Effector memory CD8-positive, alpha-beta T cell (primary cell): ENCODE measurements around the gene HSD17B12.
A peak's percentile ranks its signal among the peaks of the same experiment; 100 is the strongest.

ENCODE experiments used
- ATAC-seq: fragments of 150-1000 bp; cut with Tn5 transposase; replicated peaks from 2 replicates; pipeline ENCODE4 v1.10.0; 2021; ENCODE audit warnings: mild to moderate bottlenecking, moderate library complexity
- DNase-seq, 3 experiments: peaks; one replicate each; pipeline ENCODE4 v3.0.0; 2021
- H3K27ac Mint-ChIP-seq, 2 donors: one replicate each; pipeline ENCODE4 v1.8.0; 2022; ENCODE audit warnings: mild to moderate bottlenecking in 2 of 2, mixed read lengths in 2 of 2, moderate library complexity in 2 of 2
- H3K27me3 Mint-ChIP-seq, 2 donors: one replicate each; pipeline ENCODE4 v1.8.0; 2022; ENCODE audit warnings: mixed read lengths in 2 of 2
- H3K36me3 Mint-ChIP-seq: one replicate; pipeline ENCODE4 v1.8.0; 2022; ENCODE audit warnings: mild to moderate bottlenecking, moderate library complexity, mixed read lengths; ENCODE audit not compliant: insufficient read depth
- H3K4me1 Mint-ChIP-seq, 2 donors: one replicate each; pipeline ENCODE4 v1.8.0; 2022; ENCODE audit warnings: low read depth in 2 of 2, mixed read lengths in 2 of 2
- H3K4me3 Mint-ChIP-seq, 2 donors: one replicate each; pipeline ENCODE4 v1.8.0; 2022; ENCODE audit warnings: mild to moderate bottlenecking in 2 of 2, mixed read lengths in 2 of 2, moderate library complexity in 2 of 2
- H3K9me3 Mint-ChIP-seq, 2 donors: one replicate each; pipeline ENCODE4 v1.8.0; 2022; ENCODE audit warnings: mixed read lengths in 2 of 2

Gene HSD17B12

DNA sequence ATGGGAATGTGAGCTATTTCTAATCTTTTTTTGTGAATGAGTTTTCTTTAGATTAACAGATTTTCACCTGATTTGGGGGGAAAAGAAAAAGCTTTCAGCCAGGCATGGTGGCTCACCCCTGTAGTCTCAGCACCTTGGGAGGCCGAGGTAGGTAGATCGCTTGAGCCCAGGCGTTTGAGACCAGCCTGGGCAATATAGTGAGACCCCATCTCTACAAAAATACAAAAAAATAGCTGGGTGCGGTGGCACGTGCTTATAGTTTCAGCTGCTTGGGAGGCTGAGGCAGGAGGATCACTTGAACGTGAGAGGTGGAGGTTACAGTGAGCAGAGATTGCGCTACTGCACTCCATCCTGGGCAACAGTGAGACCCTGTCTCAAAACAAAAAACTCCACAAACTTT is 92.2 kb downstream of the HSD17B12 start:
- H3K9me3 Mint-ChIP-seq = no peaks in the 10 kb centered on the region
- no peaks in the 10 kb centered on the region for H3K36me3 Mint-ChIP-seq
- H3K4me3 Mint-ChIP-seq = no peak overlapping the region
- DNase-seq (no peak), ATAC-seq (no peak)
- H3K4me1 Mint-ChIP-seq = no peaks in the 10 kb centered on the region
- H3K27ac Mint-ChIP-seq = no peak overlapping the region
- no peaks in the 10 kb centered on the region for H3K27me3 Mint-ChIP-seq

DNA sequence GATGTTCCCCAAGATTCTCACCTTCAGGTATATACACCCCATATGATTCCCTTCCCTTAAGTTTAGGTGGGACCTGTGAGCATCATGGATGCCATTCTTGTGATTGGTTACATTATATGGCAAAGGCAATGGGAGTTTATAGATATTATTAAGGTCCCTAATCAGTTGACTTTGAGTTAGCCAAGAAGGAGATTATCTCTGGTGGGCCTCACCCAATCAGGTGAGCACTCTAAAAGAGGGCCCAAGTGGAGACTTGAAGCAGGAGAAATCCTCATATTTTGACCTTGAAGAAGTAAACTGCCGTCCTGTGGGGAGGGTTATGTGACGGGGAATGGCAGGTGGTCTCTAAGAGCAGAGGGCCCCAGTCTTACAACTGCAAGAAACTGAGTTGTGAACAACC is 94.2 kb downstream of the HSD17B12 start:
- H3K36me3 Mint-ChIP-seq = no peaks in the 10 kb centered on the region

DNA sequence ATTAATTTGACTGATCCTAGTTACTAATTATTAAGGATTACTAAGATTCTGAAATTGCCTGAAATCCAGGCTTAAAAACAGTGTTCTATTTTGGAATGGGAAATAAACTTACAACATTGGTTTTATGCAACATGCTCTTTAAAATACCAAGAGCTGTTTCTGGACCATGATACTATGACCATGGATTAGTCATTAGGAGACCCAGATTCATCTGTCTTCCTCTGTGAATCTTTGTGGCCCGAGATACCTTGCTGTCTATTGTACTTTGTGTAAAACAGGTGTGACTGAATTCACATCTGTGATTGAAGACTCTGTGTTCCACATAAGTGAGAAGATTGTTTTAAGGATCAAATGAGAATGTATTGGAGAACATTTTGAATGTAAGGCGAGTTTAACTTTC is 98.8 kb downstream of the HSD17B12 start:
- Mint-ChIP-seq H3K27ac (no peak overlapping the region), H3K9me3 (peaks cover 4 to 10% of the 10 kb centered on the region in 2 donors), H3K4me3 (no peak overlapping the region), H3K36me3 (no peaks in the 10 kb centered on the region), H3K4me1 (no peaks in the 10 kb centered on the region), H3K27me3 (no peaks in the 10 kb centered on the region)
- DNase-seq (no peak), ATAC-seq (no peak)

More for the DNA sequence above, 94.2 kb downstream of the HSD17B12 start:
- Mint-ChIP-seq H3K27me3 (no peaks in the 10 kb centered on the region), H3K27ac (no peak overlapping the region), H3K9me3 (no peaks in the 10 kb centered on the region), H3K4me1 (no peaks in the 10 kb centered on the region), H3K4me3 (no peak overlapping the region)
- ATAC-seq (no peak), DNase-seq (no peak)

DNA sequence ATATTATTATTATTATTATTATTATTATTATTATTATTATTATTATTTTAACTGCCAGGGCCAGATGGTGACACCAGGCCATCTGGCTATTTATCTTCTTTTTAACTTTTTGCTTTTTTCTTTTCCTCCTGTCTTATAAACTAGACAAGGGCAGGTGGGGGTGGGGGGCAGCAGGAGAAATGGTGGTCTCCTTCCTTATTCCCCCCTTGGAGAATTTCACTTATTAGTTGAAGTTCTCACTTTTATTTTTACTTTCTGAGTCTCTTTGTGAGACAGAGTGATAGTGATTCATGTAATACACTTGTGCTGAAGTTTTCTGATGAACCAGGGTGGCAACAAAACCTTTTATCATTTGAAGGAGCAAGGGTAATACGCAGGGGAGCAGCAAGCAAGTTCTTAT is 103.8 kb downstream of the HSD17B12 start:
- H3K4me3 Mint-ChIP-seq = no peak overlapping the region
- no peaks in the 10 kb centered on the region for H3K4me1 Mint-ChIP-seq
- H3K36me3 Mint-ChIP-seq = no peaks in the 10 kb centered on the region
- no peak overlapping the region for H3K27ac Mint-ChIP-seq
- peaks cover 6 to 11% of the 10 kb centered on the region in 2 donors for H3K9me3 Mint-ChIP-seq
- no peaks in the 10 kb centered on the region for H3K27me3 Mint-ChIP-seq
- no peak for DNase-seq
- ATAC-seq = no peak

DNA sequence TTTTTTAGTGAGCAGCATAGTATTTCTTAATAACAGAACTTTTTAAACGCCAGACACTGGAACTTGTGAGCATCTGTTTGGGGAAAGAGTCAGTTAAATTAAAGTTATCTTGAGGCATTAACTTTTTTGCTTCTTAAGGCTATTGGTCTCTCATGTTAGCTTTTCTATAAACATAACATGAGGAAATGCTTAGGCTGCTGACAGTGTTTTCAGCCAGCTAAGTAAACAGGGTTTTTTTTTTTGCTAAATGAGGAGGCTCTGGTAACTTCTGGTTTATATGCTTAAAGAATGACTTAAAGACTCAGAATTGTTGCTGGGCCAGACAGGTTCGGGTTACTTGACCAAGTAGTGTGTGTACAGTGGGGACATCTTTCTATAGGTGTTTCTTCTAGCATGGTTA is 104.3 kb downstream of the HSD17B12 start:
- Mint-ChIP-seq H3K4me3 (no peak overlapping the region), H3K9me3 (peaks cover 6 to 11% of the 10 kb centered on the region in 2 donors), H3K27ac (no peak overlapping the region), H3K36me3 (no peaks in the 10 kb centered on the region), H3K27me3 (no peaks in the 10 kb centered on the region), H3K4me1 (no peaks in the 10 kb centered on the region)
- DNase-seq = no peak
- no peak for ATAC-seq

DNA sequence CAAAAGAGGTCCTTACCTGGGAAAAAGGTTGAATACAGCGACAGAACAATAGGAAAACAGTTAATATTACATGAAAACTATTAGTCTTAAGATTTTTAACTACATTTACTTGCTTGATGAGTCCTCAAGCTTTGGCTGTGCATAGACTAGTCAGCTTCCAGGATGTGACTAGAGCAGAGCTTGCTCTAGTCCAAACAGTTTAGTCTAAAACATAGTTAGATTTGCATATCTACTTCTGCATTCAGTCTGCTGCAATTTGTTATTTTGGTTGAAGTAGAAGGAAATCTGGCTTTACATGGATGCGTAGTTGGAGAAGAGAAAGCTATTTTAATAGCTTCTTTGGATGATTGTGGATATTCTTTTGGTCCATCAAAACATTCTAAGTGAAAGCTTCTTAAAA is 104.8 kb downstream of the HSD17B12 start:
- H3K4me3 Mint-ChIP-seq = no peak overlapping the region
- DNase-seq (no peak), ATAC-seq (no peak)
- H3K27me3 Mint-ChIP-seq = no peaks in the 10 kb centered on the region
- H3K27ac Mint-ChIP-seq = no peak overlapping the region
- H3K4me1 Mint-ChIP-seq = no peaks in the 10 kb centered on the region
- peaks cover 6 to 11% of the 10 kb centered on the region in 2 donors for H3K9me3 Mint-ChIP-seq
- H3K36me3 Mint-ChIP-seq = peaks cover 1% of the 10 kb centered on the region

DNA sequence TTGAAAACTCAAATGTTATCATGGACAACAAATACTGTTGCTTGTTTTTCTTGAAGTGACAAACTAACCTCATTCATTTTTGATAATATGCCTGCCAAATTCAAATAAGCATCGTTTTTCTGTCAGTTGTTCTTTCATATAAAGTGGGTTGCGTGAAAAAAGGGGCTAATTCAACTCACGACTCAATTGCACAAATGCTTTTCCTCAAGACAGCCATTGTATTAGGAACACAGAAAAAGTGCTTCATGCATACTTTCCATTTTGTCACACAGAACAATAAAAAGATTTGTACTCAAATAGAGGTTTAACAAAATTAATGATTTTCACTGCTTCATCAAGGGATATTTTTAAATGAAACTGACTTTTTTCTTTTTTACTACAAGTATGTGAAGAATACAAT is 105.5 kb downstream of the HSD17B12 start:
- DNase-seq (no peak), ATAC-seq (no peak)
- peaks cover 5% of the 10 kb centered on the region for H3K36me3 Mint-ChIP-seq
- H3K9me3 Mint-ChIP-seq = peaks cover 8 to 11% of the 10 kb centered on the region in 2 donors
- H3K27ac Mint-ChIP-seq = no peak overlapping the region
- H3K4me1 Mint-ChIP-seq = no peaks in the 10 kb centered on the region
- no peak overlapping the region for H3K4me3 Mint-ChIP-seq
- H3K27me3 Mint-ChIP-seq = no peaks in the 10 kb centered on the region

DNA sequence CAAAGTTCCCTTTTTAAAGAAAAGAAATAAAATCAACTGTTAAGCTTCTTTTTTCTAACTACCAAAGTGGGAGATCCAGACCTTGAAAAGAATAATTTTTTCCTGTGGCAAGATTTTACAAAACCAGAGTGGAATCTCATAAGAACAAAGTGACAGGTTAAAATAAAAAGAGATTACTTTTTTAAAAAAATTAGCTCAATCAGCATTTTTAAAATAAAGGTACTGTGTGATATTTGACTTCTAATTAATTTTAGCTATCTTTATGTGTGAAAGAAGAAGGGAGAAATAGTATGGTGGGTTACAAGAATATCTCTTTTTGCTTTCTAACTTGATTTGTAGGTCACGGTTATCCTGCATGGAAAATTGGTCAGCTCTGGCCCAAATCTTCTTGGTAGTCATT is 107.3 kb downstream of the HSD17B12 start:
- Mint-ChIP-seq H3K36me3 (peaks cover 5% of the 10 kb centered on the region), H3K27ac (no peak overlapping the region), H3K4me1 (no peaks in the 10 kb centered on the region), H3K9me3 (peaks cover 8 to 11% of the 10 kb centered on the region in 2 donors), H3K4me3 (no peak overlapping the region), H3K27me3 (no peaks in the 10 kb centered on the region)
- ATAC-seq = no peak
- no peak for DNase-seq

DNA sequence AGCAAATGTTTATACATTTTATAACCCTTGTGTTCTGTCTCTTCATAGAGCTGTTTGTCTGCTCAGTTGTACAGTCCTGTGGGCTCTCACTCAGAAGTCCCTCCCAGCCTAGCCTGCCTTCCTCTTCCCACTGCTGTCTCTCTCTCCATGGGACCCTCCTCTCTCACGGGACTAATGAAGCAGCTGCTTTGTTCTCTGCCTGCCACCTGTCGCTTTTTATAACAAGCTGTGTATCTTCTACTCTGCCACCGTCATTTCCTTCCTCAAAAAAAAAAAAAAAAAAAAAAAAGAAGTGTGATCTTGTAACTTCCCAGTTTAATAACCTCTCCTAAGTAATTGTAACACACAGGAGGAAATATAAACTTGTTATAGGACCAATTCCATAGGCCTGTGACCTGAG is 107.9 kb downstream of the HSD17B12 start:
- no peak for DNase-seq
- no peak overlapping the region for H3K4me3 Mint-ChIP-seq
- ATAC-seq = no peak
- H3K27me3 Mint-ChIP-seq = no peaks in the 10 kb centered on the region
- H3K9me3 Mint-ChIP-seq = peaks cover 8 to 10% of the 10 kb centered on the region in 2 donors
- H3K36me3 Mint-ChIP-seq = peaks cover 5% of the 10 kb centered on the region
- H3K27ac Mint-ChIP-seq = peak overlapping the region in 1 of 2 donors; percentile 60
- H3K4me1 Mint-ChIP-seq = no peaks in the 10 kb centered on the region

DNA sequence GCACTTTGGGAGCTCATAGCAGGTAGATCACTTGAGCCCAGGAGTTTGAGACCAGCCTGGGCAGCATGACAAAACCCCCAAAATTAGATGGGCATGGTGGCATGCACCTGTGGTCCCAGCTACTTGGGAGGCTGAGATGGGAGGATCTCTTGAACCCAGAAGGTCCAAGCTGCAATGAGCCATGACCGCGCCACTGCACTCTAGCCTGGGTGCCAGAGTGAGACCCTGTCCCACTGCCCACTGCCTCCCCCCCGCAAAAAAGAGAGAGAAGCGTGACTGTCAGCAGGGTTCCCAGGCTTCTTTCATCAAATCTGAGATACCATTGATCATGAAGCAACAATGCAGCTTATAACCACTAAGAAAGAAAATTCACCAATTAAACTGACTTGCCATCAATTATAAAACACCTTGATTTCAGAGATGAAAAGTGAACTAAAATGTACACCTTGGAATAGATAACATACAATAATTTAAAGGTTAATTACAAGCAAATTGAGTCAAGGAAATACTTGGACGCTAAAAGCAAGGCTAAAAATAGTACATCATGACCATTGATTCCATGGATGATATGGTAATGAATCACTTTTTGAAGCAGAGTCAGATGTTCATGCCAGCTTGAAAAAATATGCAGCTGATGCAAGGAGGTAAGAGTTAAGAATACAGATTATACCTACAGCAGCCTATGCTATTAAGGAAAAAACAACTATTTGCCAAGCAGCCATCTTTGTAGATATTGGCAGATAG is 109.3 kb downstream of the HSD17B12 start:
- Mint-ChIP-seq H3K36me3 (peaks cover 5% of the 10 kb centered on the region), H3K27me3 (no peaks in the 10 kb centered on the region), H3K4me3 (no peak overlapping the region), H3K4me1 (no peaks in the 10 kb centered on the region), H3K9me3 (peaks cover 0 to 4% of the 10 kb centered on the region in 2 donors), H3K27ac (no peak overlapping the region)
- ATAC-seq (no peak), DNase-seq (no peak)

DNA sequence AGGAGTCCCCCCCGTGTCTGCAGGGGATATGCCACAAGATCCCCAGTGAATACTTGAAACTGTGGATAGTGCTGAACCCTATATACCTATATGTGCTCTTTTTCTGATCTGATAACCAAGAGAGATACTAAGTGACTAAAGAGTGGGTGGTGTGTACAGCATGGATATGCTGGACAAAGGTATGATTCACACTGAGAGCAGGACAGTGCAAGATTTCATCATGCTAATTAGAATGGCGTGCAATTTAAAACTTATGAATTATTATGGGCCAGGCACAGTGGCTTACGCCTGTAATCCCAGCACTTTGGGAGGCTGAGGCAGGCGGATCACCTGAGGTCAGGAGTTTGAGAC is 109.9 kb downstream of the HSD17B12 start:
- no peak overlapping the region for H3K4me3 Mint-ChIP-seq
- peaks cover 5% of the 10 kb centered on the region for H3K36me3 Mint-ChIP-seq
- DNase-seq = no peak

DNA sequence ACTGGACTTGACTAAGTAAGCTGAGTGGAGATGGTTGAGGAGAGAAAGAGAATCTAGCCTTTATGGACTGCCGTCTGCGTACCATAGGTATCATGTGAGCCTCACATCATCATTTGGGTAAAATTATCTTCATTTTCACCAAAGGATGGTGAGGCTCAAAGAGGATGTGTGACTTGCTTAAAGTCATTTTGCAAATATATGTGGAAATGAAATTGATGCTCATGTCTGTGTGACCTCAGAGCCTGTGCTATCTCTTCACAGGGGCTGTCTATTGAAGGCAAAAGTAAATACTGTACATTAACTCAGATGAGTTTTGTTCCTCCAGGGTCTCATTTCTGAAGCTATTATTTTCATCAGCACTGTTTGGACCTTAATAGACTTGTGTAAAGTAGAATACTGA is 116.8 kb downstream of the HSD17B12 start:
- no peaks in the 10 kb centered on the region for H3K9me3 Mint-ChIP-seq
- H3K27ac Mint-ChIP-seq = no peak overlapping the region
- no peaks in the 10 kb centered on the region for H3K36me3 Mint-ChIP-seq
- DNase-seq (no peak), ATAC-seq (no peak)
- no peaks in the 10 kb centered on the region for H3K4me1 Mint-ChIP-seq
- H3K27me3 Mint-ChIP-seq = no peaks in the 10 kb centered on the region
- H3K4me3 Mint-ChIP-seq = no peak overlapping the region

More for the DNA sequence above, 109.9 kb downstream of the HSD17B12 start:
- ATAC-seq = no peak
- H3K9me3 Mint-ChIP-seq = peaks cover 0 to 2% of the 10 kb centered on the region in 2 donors
- H3K4me1 Mint-ChIP-seq = no peaks in the 10 kb centered on the region
- no peak overlapping the region for H3K27ac Mint-ChIP-seq
- no peaks in the 10 kb centered on the region for H3K27me3 Mint-ChIP-seq

DNA sequence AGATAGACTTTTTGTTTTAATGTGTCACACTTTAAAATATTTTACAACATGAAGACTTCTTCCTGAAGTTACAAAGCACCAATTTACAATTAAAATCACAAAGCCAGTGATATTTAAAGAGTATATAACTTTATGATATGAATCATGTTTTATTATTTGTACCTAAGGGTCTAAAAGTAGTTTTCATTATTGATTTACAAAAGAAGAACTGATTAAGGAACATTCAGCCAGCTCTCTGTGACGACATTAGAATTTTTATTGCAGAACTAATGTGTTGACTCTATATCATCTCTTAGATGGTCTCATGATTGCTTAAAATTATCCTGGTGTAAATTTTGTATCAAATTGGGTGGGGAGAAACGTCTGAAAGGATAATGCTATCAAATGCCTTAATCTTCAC is 117.3 kb downstream of the HSD17B12 start:
- no peaks in the 10 kb centered on the region for H3K27me3 Mint-ChIP-seq
- no peaks in the 10 kb centered on the region for H3K9me3 Mint-ChIP-seq
- H3K27ac Mint-ChIP-seq = no peak overlapping the region
- no peaks in the 10 kb centered on the region for H3K36me3 Mint-ChIP-seq
- H3K4me3 Mint-ChIP-seq = no peak overlapping the region
- DNase-seq (no peak), ATAC-seq (no peak)
- H3K4me1 Mint-ChIP-seq = no peaks in the 10 kb centered on the region

DNA sequence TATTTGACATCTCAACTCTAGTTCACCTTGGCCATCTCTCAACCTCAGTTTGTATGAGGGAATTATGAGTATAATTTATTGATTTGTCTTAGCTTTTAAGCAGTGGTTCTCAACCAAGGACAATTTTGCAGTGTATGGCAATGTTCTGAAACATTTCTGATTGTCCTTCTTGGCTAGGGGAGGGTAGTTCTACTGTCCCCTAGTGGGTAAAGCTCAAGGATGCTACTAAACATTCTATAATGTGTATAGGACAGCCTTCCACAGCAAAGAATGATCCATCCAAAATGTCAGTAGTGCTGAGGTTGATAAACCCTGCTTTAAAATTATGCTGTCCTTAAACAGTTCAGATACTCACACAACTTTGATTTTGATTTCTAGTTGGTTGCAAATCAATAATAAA is 122.0 kb downstream of the HSD17B12 start:
- Mint-ChIP-seq H3K27ac (no peak overlapping the region), H3K4me3 (no peak overlapping the region), H3K36me3 (no peaks in the 10 kb centered on the region), H3K27me3 (no peaks in the 10 kb centered on the region), H3K9me3 (no peaks in the 10 kb centered on the region), H3K4me1 (no peaks in the 10 kb centered on the region)
- no peak for ATAC-seq
- no peak for DNase-seq

DNA sequence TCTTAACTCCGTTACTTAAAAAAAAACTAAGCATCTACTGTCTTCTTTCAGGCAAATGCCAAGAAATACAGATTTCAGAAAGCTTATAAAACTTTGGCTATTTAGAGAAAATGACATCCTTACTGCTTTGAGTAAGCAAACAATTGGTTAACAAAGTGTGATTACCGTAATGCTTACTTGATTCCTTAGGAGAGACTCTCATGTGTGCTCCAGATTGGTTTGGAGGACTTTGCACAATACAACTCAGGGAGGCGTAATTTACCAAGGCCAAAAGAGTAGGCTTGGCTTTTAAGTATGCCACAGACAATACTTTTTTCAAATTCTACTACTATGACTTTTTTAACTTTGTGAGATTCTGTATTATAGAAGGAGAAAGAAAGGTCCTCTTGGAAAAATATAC is 123.2 kb downstream of the HSD17B12 start:
- Mint-ChIP-seq H3K36me3 (no peaks in the 10 kb centered on the region), H3K9me3 (no peaks in the 10 kb centered on the region), H3K27ac (no peak overlapping the region), H3K4me3 (no peak overlapping the region), H3K4me1 (no peaks in the 10 kb centered on the region), H3K27me3 (no peaks in the 10 kb centered on the region)
- DNase-seq (no peak), ATAC-seq (no peak)
